ENCODE data around the gene SMAGP.
A peak's percentile ranks its signal among the peaks of the same experiment; 100 is the strongest.
"Not testable (repeated sequence)": the region's sequence is repeated elsewhere in the genome, so short reads cannot be mapped to it uniquely, and the experiment has no call there.

Gene SMAGP

DNA sequence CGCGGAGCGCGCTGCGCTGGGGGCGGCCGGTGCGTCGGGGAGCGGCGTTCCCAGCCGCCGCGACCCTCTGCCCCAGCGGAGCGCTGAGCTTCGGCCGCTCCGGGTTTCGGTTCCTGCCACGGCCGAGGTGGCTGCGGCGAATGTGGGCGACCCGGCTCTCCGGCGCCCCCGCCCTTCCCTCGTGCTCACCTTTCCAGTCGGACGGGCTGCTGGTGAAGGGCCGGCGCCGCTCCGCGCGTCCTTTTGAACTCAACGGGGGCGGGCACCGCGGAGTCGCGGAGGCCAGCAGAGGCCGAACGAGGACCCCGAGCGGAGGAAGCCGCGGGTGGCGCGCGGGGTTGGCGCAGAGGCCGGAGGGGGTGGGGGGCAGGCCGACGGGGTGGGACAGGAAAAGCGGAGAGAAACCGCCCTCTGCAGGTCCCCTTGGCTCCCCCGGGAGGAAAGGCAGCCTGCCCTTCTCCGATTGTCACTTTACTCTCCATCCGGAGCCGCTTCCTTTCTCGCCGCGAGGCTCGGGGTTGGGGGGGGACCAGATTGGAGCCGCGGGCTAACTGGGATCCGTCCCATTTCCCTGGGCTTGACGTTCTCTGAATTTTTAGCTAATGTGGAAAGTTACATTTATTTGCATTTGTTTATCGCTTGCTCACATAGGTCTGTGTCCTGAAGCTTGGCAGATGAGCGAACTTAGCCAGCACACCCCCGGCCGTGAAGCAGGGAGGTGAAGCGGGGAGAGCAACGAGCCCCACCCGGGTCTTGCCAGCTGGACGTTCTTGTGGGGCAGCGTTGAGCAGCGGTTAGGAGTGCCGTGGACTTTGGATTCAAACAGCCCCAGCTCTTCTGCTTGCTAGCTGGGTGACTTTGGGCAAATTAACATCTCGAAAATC, at the start of gene SMAGP:
TSS of gene SMAGP (minus strand) at position 349 of the 884 bp plus-strand sequence. CDS start 1,137 bp downstream, outside the sequence.
- peak; percentile 56 for DNase-seq

DNA sequence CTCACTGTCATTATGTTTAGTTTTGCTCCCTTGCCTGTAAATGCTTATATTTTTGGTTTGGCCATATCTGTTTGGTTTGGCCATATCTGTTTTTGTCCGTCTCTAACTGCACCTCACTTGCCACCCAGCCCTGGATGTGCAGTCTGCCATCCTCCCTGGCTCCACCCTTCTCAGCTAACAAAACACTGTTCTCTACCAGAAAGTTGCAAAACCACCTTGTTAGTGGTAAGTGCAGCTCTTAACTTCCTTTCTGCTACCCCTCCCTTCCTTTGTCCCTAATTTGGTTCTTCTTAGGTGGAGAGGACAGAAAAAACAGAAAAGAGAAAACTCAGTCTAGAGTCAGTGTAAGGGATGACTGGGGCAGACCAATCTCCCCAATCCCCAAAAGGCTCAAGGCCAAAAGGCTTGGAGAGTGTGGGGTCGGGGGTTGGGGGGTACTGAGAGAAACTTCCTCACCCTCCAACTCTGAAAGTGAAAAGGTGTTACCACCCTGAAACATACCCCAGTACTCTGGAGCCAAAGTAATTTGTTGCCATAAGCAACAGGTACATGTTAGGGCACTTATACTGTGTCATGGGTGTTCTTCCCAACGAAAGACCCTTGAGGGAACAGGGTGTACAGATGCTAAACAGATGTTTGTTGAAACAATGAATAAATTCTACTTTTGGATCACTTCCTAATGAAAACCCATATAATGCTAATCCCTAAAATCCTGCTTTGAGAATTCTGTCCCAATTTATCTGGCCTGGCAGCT, 48.8 kb upstream of the SMAGP start:
- peak; percentile 50 for DNase-seq

GRCh38 chr12:51318057-51318806, 48.0 kb upstream of the SMAGP start:
- DNase-seq: not testable (repeated sequence)

- no peak for DNase-seq
Measured at GRCh38 chr12:51311389-51311788, 41.2 kb upstream of the SMAGP start.

DNA sequence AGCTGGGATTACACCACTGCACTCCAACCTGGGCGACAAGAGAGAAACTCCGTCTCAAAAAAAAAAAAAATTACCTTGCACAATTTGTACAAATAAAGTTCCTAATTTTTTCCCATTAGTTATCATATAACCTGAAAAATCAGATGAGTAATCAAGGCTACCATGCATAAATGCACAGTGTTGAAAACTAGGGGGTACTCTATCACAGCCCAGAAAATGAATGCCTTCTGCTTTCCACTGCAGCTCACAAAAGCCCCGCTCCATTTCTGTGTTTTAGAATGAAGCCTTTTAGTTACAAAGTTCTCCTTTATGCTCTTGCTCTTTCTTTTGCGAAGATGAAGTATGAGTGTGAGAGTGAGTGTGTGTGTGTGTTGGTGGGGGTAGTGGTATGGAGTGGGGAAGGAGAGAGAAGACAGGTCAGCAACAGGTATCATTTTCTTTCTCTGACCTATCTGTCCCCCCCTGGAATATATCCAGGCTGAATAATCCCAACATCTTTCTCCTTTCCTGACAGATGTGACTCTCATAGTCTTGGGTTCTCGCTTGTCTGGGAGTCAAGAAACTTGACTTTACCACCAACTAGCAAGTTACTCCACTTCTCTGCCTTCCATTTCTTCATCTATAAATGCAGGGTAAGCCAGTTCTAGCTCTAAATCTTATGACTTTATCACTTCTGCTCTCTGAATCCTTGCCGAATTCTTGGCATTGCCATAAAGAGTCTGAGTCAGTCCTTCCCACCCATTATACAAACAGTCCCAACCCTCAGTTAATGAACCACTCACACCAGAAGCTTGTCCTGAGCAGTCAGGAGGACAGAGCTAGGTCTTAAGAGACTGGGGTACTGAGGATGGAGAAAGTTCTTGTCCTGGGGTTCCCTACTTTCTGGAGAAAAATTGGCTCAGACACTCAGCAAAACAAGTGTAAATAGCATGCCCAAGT, 37.7 kb upstream of the SMAGP start:
- no peak for DNase-seq

GRCh38 chr12:51306507-51306906, 36.3 kb upstream of the SMAGP start:
- DNase-seq: no peak

DNA sequence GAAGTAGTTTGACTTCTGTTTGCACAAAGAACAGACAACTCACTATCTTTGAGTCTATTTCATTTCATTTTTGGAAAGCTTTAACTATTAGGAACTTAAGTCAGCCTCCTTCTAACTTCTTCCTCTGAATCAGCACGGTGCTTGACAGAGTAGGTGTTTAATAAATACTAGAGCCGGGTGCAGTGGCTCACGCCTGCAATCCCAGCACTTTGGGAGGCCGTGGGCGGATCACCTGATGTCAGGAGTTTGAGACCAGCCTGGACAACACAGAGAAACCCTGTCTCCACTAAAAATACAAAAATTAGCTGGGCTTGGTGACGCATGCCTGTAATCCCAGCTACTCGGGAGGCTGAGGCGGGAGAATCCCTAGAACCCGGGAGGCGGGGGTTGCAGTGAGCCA, 30.6 kb upstream of the SMAGP start:
- DNase-seq: not testable (repeated sequence)

DNA sequence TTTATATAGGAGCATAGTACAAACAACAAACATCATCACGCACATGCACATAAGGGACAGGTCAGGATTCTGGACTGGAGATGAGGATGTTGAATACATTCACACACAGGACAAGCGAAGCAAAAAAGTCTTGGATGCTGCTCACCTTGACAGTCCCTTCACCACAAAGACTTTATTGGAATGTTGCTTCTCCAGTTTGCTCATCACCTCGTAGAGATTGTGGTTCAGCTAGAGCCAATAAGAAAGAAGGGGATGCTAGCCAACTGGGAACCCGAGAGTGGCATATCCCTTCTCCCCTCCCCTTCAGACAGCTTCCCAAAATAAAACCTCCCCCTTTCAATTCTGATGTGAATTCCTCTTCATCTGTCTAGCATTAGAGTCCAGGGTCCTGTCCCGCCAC, 25.4 kb upstream of the SMAGP start:
- DNase-seq: no peak

DNA sequence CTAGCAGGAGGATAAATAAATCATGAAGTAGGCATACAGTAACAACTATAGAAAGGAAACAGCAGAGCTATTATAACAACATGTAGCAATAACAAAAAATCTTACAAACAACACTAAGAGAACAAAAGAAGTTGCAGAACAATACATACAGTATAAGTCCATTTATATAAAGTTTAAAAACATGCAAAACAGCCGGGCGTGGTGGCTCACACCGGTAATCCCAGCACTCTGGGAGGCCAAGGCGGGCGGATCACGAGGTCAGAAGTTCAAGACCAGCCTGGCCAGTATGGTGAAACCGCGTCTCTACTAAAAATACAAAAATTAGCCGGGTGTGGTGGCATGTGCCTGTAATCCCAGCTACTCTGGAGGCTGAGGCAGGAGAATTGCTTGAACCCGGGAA, 23.9 kb upstream of the SMAGP start:
- not testable (repeated sequence) for DNase-seq

DNA sequence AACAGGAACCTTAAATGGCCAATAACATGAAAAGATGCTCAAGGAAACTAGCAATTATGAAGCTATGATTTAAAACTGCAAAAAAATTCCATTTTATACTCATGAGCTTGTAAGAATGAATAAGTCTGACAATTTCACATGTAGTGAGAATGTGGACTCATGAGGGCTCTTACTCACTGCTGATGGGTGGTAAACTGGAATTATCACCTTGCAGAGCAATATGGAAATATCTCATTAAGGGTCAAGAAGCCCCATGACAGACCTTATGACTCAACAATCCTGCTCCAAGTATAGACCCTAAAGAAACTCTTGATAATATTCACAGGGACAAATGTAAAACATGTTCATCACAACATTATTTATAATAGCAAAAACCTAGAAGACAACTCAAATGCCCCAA, 23.5 kb upstream of the SMAGP start:
- no peak for DNase-seq

GRCh38 chr12:51291603-51292513, 21.6 kb upstream of the SMAGP start:
- peak; percentile 5 for DNase-seq

GRCh38 chr12:51285843-51286242, 15.6 kb upstream of the SMAGP start:
- DNase-seq: no peak

DNA sequence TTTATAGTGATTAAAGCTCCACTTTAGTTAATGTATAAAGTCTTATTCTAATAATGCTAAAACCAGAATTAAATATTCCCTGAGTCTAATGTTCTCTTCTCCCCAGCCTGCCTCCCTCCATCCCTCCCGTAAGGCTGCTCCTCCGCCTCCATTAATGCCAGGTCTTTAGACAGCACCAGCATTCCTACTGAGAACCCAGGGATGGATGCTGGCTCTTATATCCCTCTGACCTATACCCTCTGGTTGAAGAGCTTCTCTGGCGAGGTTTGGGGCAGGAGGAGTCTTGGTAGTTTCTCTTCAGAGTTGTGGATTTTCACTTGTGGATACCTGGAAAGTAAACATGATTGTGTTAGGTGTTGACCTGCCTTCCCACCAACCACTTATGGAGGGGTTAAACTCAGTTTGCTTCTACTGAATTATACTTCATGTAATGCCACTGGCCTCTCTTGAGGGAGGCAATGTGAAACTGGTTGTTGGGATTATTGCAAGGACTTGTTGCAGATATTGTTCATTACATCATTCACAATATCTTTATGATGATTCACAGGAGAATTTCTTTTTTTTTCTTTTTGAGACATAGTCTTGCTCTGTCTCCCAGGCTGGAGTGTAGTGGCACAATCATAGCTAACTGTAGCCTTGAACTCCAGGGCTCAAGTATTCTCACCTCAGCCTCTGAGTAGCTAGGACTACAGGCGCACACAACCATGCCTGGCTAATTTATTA, 11.1 kb upstream of the SMAGP start:
- DNase-seq: no peak

DNA sequence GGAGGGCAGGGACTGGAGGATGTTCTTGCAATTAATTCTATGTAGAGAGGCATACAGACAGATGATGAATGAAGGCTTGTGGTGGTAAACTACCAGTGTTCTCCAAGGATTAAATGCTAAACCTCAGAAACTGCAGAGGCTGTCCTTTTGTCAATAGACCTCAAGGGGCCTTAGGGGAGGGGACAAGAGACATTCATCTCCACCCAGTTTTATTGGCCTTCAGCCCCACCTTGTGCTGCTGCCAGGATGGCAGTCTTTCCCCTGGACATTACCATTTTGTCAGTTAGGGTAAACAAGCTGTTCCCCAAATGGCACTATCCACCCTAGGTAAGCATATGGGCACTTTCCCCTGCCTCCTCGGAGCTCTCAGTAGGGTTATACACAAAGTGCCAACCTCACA, 4.9 kb upstream of the SMAGP start:
- DNase-seq: no peak

- DNase-seq: not testable (repeated sequence)
Measured at GRCh38 chr12:51272810-51273209, 2.6 kb upstream of the SMAGP start.

GRCh38 chr12:51270951-51271518, 820 bp upstream of the SMAGP start:
- no peak for DNase-seq

DNA sequence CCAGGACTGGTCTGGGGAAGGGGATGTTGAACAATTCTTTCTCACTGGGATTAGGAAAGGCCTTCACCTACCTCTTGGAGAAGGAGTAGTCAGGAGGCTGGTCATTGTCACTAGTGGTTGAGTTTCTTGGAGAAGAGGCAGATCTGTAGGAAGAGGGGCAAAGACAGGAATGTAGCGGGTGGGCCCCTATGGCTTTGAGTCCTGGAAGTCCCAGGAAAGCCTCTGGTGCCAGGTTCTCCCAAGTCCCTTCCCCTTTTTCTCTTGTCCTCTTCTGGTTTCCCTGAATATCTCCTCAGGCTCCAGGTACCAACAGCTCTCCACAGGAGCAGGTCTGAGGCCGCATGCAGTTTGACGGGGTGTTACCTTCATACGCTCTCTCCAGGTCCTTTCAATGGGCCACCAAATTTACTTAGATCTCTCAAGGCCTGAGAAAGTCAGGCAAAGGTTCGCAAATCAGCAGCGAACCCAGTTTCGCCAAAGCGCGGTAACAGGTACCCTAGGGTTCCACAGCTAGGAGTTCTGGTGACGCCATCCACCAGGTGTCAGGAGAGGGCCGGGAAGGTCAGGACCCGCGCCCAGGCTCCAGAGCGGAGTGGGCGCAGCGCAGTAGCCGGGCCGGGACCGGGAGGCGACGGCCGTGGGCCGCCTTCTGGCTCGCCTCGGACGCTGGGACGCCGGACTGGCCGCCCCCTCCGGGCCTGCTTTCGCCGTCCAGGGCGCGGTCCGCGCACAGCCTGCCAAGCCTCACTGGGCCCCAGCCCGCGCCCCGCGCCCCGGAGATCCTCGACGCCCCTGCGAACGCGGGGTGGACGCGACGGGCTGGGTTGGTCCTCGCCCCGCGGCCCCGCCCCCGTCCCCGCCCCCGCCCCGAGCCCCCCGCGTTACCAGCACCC, 795 bp downstream of the SMAGP start:
- DNase-seq: peak; percentile 34

DNA sequence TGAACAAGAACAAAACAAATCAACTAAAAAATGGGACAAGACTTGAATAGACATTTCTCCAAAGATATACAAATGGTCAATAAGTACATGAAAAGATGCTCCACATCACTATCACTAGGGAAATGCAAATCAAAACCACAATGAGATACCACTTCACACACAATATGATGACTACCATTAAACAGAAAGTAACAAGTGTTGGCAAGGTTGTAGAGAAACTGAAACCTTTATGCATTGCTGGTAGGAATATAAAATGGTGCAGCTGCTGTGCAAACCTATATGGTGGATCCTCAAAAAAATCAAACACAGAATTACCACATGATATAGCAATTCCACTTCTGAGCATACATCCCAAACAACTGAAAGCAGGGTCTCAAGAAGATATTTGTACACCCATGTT, 5.2 kb downstream of the SMAGP start:
- no peak for DNase-seq

DNA sequence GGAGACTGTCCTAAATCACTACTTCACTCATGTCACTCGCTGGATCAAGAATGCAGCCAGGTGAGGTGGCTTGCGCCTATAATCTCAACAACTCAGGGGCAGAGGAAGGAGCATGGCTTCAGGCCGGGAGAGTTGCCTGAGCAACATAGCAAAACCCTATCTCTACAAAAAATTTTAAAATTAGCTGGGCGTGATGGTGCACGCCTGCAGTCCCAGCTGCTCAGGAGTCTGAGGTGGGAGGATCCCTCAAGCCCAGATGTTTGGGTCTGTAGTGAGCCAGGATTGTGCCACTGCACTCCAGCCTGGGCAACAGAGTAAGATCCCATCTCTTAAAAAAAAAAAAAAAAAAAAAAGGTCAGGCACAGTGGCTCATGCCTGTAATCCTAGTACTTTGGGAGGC, 5.9 kb downstream of the SMAGP start:
- no peak for DNase-seq
